ENCODE results near the gene RALGAPA1. TPM values are rescaled to one million over a fixed set of nuclear protein-coding genes. Genes with fewer than 3 reads are reported as not detected.

Gene RALGAPA1
- total RNA-seq, 1 donor from 2014 or later = 31.8 TPM

DNA sequence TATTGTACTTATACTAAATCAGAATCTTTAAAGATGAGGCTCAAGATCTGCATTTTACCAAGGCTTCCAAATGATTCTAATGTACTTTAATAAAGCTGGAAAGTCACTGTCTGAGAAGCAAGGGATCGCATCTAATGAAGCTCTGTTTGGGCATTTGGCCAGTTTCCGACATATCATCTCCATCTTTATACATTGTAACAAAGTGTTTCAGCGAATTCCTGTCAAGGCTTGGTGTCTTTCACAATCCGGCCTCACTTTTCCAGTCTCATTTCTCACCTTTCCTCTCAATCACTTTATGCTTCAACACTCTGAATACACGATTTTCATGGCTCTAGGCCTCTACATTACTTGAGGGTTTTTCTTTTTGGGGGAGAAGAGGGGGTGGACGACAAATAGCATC is 302.6 kb downstream of the RALGAPA1 start:
- Histone ChIP-seq H3K36me3 (no peaks in the 10 kb centered on the region), H3K4me1 (no peaks in the 10 kb centered on the region), H3K27me3 (ENCODE audit: low read depth) (no peaks in the 10 kb centered on the region), H3K4me3 (no peak overlapping the region), H3K9me3 (replicated peaks) (no peaks in the 10 kb centered on the region), H3K27ac (replicated peaks) (no peak overlapping the region)
- intact Hi-C loops (cut with micrococcal nuclease) = no loop called here
- no peak for DNase-seq
- TF ChIP-seq, protein P1, sequence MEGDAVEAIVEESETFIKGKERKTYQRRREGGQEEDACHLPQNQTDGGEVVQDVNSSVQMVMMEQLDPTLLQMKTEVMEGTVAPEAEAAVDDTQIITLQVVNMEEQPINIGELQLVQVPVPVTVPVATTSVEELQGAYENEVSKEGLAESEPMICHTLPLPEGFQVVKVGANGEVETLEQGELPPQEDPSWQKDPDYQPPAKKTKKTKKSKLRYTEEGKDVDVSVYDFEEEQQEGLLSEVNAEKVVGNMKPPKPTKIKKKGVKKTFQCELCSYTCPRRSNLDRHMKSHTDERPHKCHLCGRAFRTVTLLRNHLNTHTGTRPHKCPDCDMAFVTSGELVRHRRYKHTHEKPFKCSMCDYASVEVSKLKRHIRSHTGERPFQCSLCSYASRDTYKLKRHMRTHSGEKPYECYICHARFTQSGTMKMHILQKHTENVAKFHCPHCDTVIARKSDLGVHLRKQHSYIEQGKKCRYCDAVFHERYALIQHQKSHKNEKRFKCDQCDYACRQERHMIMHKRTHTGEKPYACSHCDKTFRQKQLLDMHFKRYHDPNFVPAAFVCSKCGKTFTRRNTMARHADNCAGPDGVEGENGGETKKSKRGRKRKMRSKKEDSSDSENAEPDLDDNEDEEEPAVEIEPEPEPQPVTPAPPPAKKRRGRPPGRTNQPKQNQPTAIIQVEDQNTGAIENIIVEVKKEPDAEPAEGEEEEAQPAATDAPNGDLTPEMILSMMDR (IDR thresholded peaks at IDR 0.05; ENCODE audit: borderline replicate concordance) = no peak

DNA sequence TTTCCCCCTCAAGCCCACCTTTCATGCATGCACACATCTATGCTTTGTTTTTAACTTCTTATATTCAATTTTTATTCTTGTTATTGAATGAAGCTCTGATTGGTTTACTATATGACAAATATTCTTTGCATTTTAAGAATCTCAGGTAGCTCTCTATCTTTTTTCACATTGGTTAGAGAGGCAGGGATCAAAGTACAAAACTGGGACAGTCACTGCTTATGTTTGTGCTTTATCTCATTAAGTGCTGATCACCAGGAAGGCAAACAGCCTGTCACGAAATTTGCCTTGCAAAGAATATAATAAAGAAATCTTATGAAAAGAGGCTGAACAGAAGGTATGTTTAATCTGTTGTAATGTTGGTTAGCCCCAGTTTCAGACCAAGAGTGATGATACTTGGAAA is 304.8 kb downstream of the RALGAPA1 start:
- no peak for DNase-seq
- TF ChIP-seq, protein P1 (IDR thresholded peaks at IDR 0.05; ENCODE audit: borderline replicate concordance) = no peak
- H3K27me3 ChIP-seq (ENCODE audit: low read depth) = no peaks in the 10 kb centered on the region
- intact Hi-C loops (cut with micrococcal nuclease) = no loop called here
- no peak overlapping the region for H3K4me3 ChIP-seq
- H3K27ac ChIP-seq (replicated peaks) = no peak overlapping the region
- peaks cover 4% of the 10 kb centered on the region for H3K9me3 ChIP-seq (replicated peaks)
- H3K36me3 ChIP-seq = no peaks in the 10 kb centered on the region
- H3K4me1 ChIP-seq = no peaks in the 10 kb centered on the region

DNA sequence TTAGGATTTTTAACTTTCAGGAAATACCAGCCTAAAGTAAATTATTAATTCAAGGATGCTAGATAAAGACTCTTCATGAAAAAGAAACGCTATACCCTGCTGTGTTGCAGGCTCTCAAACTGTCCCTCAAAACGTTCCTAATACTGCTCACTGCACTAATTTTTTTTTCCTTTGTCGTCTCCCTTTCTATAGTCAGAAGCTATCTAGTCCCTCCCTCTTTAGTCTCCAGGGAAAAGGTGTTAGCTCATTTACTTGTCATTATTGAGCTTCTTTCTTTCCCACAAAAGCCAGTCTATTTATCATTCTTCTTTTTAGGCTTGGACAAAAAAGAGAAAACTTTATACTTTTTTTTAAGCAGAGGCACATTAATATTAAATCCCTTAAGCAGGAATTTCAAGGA is 305.4 kb downstream of the RALGAPA1 start:
- Histone ChIP-seq H3K27ac (replicated peaks) (no peak overlapping the region), H3K4me3 (no peak overlapping the region), H3K27me3 (ENCODE audit: low read depth) (peaks cover 4% of the 10 kb centered on the region), H3K9me3 (replicated peaks) (peaks cover 4% of the 10 kb centered on the region), H3K4me1 (no peaks in the 10 kb centered on the region), H3K36me3 (no peaks in the 10 kb centered on the region)
- no peak for DNase-seq
- TF ChIP-seq, protein P1 (IDR thresholded peaks at IDR 0.05; ENCODE audit: borderline replicate concordance) = no peak
- intact Hi-C loops (cut with micrococcal nuclease) = no loop called here

DNA sequence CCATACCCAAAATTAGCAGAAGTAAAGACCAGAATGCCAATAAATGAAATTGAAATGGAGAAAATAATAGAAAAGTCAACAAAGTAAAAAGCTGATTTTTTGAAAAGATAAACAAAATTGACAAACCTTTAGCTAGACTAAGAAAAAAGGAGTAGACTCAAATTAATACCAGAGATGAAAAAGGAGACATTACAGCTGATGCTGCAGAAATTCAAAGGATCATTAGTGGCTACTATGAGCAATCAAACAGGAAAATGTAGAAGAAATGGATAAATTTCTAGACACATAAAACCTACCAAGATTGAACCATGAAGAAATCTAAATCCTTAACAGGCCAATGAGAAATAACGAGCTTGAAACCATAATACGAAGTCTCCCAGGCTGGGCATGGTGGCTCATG is 309.9 kb downstream of the RALGAPA1 start:
- Histone ChIP-seq H3K9me3 (replicated peaks) (peaks cover 4% of the 10 kb centered on the region), H3K4me3 (no peak overlapping the region), H3K27me3 (ENCODE audit: low read depth) (peaks cover 4% of the 10 kb centered on the region), H3K27ac (replicated peaks) (no peak overlapping the region), H3K4me1 (no peaks in the 10 kb centered on the region), H3K36me3 (no peaks in the 10 kb centered on the region)
- DNase-seq = no peak
- TF ChIP-seq, protein P1 (IDR thresholded peaks at IDR 0.05; ENCODE audit: borderline replicate concordance) = no peak
- intact Hi-C loops (cut with micrococcal nuclease) = no loop called here

DNA sequence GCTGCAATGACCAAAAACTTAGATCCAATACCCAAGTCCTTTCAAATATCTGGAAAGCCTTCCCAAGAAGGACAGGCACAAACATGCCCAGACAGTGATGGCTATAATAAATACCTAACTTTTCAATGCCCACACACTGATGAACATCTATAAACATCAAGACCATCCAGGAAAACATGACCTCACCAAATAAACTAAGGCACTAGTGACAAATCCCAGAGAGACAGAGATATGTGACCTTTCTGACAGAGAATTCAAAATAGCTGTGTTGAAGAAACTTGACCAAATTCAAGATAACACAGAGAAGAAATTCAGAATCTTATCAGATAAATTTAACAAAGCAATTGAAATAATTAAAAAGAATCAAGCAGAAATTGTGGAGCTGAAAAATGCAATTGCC is 313.8 kb downstream of the RALGAPA1 start:
- Histone ChIP-seq H3K4me1 (no peaks in the 10 kb centered on the region), H3K4me3 (no peak overlapping the region), H3K36me3 (no peaks in the 10 kb centered on the region), H3K27me3 (ENCODE audit: low read depth) (peaks cover 4% of the 10 kb centered on the region), H3K27ac (replicated peaks) (no peak overlapping the region), H3K9me3 (replicated peaks) (peaks cover 32% of the 10 kb centered on the region)
- no peak for DNase-seq
- TF ChIP-seq, protein P1 (IDR thresholded peaks at IDR 0.05; ENCODE audit: borderline replicate concordance) = no peak
- intact Hi-C loops (cut with micrococcal nuclease) = no loop called here

DNA sequence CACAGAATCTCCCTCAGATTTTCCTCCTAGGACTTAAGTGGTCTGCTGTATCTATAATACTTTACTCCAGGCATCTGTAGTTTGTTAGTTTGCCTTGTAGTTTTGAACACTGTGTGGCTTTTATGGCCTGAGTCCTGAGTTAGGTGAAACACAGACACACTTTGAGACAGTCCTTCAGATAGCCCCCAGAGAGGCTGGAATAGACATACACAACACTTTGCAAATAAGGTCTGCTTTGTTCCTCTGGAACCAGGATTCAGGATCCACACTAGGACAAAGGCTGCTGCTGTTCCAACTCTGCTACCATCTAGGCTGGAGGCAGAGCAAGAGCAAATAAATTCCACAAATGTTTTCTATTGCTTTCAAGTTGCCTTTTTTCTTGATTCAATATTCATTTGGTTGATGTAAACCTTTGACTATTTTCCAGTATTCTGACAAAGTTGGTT is 316.5 kb downstream of the RALGAPA1 start:
- H3K36me3 ChIP-seq = no peaks in the 10 kb centered on the region
- intact Hi-C loops (cut with micrococcal nuclease) = no loop called here
- no peaks in the 10 kb centered on the region for H3K4me1 ChIP-seq
- H3K27me3 ChIP-seq (ENCODE audit: low read depth) = no peaks in the 10 kb centered on the region
- H3K9me3 ChIP-seq (replicated peaks) = peaks cover 41% of the 10 kb centered on the region
- DNase-seq = no peak
- H3K27ac ChIP-seq (replicated peaks) = no peak overlapping the region
- TF ChIP-seq, protein P1 (IDR thresholded peaks at IDR 0.05; ENCODE audit: borderline replicate concordance) = no peak
- H3K4me3 ChIP-seq = no peak overlapping the region

All from left ventricle myocardium inferior (tissue), 1 donor.